DND-41 (cell line): ENCODE measurements around the gene APLF.

Experiments used
- ATAC-seq: fragments of 200-7000 bp; cut with Tn5 transposase; 3 replicates; pipeline ENCODE4 v1.9.1; 2021; ENCODE audit warnings: low read depth; ENCODE audit not compliant: insufficient read depth
- DNase-seq: peaks from one replicate; pipeline ENCODE4 v3.0.0-alpha.2; 2020
- H2AFZ ChIP-seq: 2 replicates; pipeline ENCODE4 v1.6.0; 2012; ENCODE audit warnings: low read depth, low read length
- H3K27ac ChIP-seq: 2 replicates; pipeline ENCODE4 v1.5.1; 2012; ENCODE audit warnings: low read length, inconsistent platforms
- H3K27me3 ChIP-seq: fragments of 200-600 bp; sonication (generic); 2 replicates; pipeline ENCODE4 v1.6.0; 2012; ENCODE audit warnings: low read length, mild to moderate bottlenecking, inconsistent platforms; ENCODE audit not compliant: insufficient read depth, poor library complexity
- H3K36me3 ChIP-seq: 2 replicates; pipeline ENCODE4 v1.5.1; 2012; ENCODE audit warnings: low read length, inconsistent platforms; ENCODE audit not compliant: insufficient read depth
- H3K4me1 ChIP-seq: 2 replicates; pipeline ENCODE4 v1.5.1; 2012; ENCODE audit warnings: mild to moderate bottlenecking, low read length; ENCODE audit not compliant: insufficient read depth
- H3K4me2 ChIP-seq: 2 replicates; pipeline ENCODE4 v1.6.0; 2012; ENCODE audit warnings: mild to moderate bottlenecking, moderate library complexity, low read length, inconsistent platforms; ENCODE audit not compliant: insufficient read depth
- H3K4me3 ChIP-seq, 2 experiments: fragments of 200-600 bp in 1 of 2; shearing (Covaris generic) in 1 of 2; 2 replicates each; pipeline ENCODE4 v1.5.1; 2012 to 2016; ENCODE audit warnings: inconsistent platforms in 2 of 2, low read length in 2 of 2, mild to moderate bottlenecking in 2 of 2, low read depth in 1 of 2, moderate library complexity in 1 of 2
- H3K79me2 ChIP-seq: 2 replicates; pipeline ENCODE4 v1.6.0; 2012; ENCODE audit warnings: low read length, inconsistent platforms; ENCODE audit not compliant: insufficient read depth
- H3K9ac ChIP-seq: 2 replicates; pipeline ENCODE4 v1.6.0; 2012; ENCODE audit warnings: low read depth, mild to moderate bottlenecking, inconsistent platforms, low read length, moderate library complexity
- H3K9me3 ChIP-seq: 2 replicates; pipeline ENCODE4 v1.5.1; 2012; ENCODE audit warnings: low read length, moderate library complexity, mild to moderate bottlenecking, inconsistent platforms; ENCODE audit not compliant: insufficient read depth, severe bottlenecking
- H4K20me1 ChIP-seq: 2 replicates; pipeline ENCODE4 v1.6.0; 2012; ENCODE audit warnings: low read length; ENCODE audit not compliant: insufficient read depth
- EZH2 ChIP-seq: IDR thresholded peaks from 3 replicates; pipeline ENCODE4 v1.6.1; 2012; ENCODE audit warnings: borderline replicate concordance, low read depth, mild to moderate bottlenecking, moderate library complexity, low read length, inconsistent platforms; ENCODE audit not compliant: severe bottlenecking
- TF ChIP-seq, protein P1 (sequence below): IDR thresholded peaks from 2 replicates; pipeline ENCODE4 v1.5.1; 2012; ENCODE audit warnings: borderline replicate concordance, low read length, moderate library complexity, mild to moderate bottlenecking; ENCODE audit not compliant: poor library complexity, severe bottlenecking; ENCODE audit errors: extremely low read depth

The APLF gene, protein sequence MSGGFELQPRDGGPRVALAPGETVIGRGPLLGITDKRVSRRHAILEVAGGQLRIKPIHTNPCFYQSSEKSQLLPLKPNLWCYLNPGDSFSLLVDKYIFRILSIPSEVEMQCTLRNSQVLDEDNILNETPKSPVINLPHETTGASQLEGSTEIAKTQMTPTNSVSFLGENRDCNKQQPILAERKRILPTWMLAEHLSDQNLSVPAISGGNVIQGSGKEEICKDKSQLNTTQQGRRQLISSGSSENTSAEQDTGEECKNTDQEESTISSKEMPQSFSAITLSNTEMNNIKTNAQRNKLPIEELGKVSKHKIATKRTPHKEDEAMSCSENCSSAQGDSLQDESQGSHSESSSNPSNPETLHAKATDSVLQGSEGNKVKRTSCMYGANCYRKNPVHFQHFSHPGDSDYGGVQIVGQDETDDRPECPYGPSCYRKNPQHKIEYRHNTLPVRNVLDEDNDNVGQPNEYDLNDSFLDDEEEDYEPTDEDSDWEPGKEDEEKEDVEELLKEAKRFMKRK

DNA sequence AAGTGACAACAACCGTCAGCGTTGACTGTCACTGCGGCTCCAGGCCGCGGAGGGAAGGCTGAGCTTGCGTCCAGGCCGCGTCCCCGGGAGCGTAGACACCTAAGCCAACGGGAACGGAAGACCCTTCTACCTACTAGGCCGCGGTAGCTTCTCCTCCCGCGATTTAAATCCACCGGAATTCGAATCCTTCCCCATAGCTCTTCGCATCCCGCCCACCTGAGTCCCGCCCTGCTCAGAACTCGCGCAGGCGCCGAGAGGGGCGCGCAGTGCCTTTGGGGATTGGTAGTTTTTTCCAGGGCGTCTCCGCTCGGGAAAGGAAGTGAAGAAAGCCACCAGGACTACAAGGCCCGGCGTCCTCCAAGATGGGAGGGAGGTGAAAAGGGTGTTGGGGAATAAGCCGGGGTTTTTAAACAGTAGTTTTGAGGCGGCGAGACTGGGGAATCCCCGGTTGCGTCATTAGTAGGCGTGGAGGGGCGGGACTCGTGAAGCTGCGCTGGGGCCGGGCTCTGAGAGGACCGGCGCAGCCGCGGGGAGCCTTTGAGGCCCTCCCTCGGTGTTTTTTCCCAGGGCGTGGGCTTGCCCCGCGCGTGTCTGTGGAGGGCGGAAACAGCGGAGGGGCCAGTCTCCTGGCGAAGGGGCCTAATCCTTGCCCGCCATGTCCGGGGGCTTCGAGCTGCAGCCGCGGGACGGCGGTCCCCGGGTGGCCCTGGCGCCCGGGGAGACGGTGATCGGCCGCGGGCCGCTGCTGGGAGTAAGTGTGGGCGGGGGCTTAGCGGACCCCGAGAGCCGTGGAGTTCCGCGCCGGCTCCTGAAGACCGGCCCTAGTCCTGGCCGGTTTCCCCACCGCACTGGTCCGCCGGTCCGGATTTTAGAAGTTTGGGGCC, at the start of gene APLF, which contains the start of gene FBXO48:
Gene APLF, plus strand, starts transcription at position 509 of the 884 bp plus-strand sequence. Its CDS starts 147 bp downstream, at position 656.
Gene FBXO48, minus strand, starts transcription at position 218 of the 884 bp plus-strand sequence. CDS start 2,149 bp downstream, outside the sequence.
- Histone ChIP-seq H2AFZ (peak within 1 kb of the TSS; percentile 92), H3K9me3 (no peaks in the 10 kb centered on the region), H3K4me3 (peak within 1 kb of the TSS; percentile 62 to 76), H3K36me3 (no peaks in the 10 kb centered on the region; the same call in 1 of the 2 replicates), H3K4me1 (peaks cover 53% of the 10 kb centered on the region), H3K79me2 (peaks cover 39% of the 10 kb centered on the region), H3K27me3 (no peaks in the 10 kb centered on the region), H3K4me2 (peak within 1 kb of the TSS; percentile 77), H3K9ac (peak within 1 kb of the TSS; percentile 87), H4K20me1 (no peaks in the 10 kb centered on the region), H3K27ac (peak within 1 kb of the TSS; percentile 83)
- TF ChIP-seq, protein P1, sequence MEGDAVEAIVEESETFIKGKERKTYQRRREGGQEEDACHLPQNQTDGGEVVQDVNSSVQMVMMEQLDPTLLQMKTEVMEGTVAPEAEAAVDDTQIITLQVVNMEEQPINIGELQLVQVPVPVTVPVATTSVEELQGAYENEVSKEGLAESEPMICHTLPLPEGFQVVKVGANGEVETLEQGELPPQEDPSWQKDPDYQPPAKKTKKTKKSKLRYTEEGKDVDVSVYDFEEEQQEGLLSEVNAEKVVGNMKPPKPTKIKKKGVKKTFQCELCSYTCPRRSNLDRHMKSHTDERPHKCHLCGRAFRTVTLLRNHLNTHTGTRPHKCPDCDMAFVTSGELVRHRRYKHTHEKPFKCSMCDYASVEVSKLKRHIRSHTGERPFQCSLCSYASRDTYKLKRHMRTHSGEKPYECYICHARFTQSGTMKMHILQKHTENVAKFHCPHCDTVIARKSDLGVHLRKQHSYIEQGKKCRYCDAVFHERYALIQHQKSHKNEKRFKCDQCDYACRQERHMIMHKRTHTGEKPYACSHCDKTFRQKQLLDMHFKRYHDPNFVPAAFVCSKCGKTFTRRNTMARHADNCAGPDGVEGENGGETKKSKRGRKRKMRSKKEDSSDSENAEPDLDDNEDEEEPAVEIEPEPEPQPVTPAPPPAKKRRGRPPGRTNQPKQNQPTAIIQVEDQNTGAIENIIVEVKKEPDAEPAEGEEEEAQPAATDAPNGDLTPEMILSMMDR: no peak
- no peak for TF ChIP-seq EZH2
- ATAC-seq (peak; percentile 93), DNase-seq (peak; percentile 99)

DNA sequence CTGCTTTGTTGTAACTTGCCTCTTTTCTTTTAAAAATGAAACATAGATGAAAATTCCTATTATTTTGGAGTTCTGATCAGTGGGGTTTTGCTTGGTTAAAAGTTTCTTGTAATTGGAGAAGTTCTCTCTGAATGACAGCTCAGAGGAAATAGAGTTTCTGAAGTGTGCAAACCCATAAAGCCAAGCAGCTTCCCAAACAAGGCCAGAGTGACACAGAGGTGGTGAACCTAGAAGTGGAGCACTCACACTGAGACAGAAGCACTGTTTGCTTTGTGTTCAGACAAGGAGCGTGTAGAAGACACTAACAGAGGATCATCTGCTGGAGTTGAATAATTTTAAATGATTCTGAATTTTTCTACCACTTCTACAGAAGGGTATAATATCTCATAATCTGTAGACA, 49.5 kb upstream of the APLF start:
- Histone ChIP-seq H3K4me1 (peaks cover 35% of the 10 kb centered on the region), H3K9ac (no peak overlapping the region), H3K36me3 (no peaks in the 10 kb centered on the region), H3K4me2 (no peak overlapping the region), H3K9me3 (no peaks in the 10 kb centered on the region), H3K27me3 (no peaks in the 10 kb centered on the region), H2AFZ (peak overlapping the region; percentile 29; the same call in 1 of the 2 replicates), H3K79me2 (no peaks in the 10 kb centered on the region), H3K4me3 (no peak overlapping the region), H3K27ac (no peak overlapping the region), H4K20me1 (no peaks in the 10 kb centered on the region)
- TF ChIP-seq, protein P1: no peak
- TF ChIP-seq EZH2: no peak
- DNase-seq (no peak), ATAC-seq (no peak)

DNA sequence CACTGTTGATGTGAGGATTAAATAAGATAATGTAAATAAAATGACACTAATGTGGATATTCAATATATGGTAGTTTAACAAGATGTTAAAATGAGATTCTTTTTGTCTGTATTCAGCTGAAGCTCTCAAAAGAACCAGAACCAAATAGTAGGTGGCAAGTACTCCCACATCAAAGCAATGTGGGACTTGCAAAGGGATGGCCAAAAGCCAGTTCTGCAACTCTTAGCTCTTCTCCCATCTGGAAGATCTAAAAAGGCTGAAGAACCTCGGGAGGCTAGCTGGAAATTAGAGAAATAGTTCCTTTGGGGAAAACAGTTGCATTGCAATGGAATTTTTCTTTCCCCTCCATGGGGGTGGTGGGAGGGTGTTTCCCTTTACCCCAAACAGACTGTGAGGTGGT, 49.0 kb upstream of the APLF start:
- Histone ChIP-seq H3K27me3 (no peaks in the 10 kb centered on the region), H3K9me3 (no peaks in the 10 kb centered on the region), H3K36me3 (no peaks in the 10 kb centered on the region), H3K79me2 (no peaks in the 10 kb centered on the region), H3K27ac (peak overlapping the region; percentile 46), H3K9ac (no peak overlapping the region), H3K4me1 (peaks cover 35% of the 10 kb centered on the region), H3K4me2 (no peak overlapping the region), H4K20me1 (no peaks in the 10 kb centered on the region), H2AFZ (no peak overlapping the region), H3K4me3 (no peak overlapping the region)
- DNase-seq: no peak
- no peak for ATAC-seq
- TF ChIP-seq, protein P1: no peak
- no peak for TF ChIP-seq EZH2
